GM12892 (cell line): ENCODE measurements around the gene SPHK2.
A peak's percentile ranks its signal among the peaks of the same experiment; 100 is the strongest.

Source experiments
- DNase-seq: peaks from one replicate; pipeline ENCODE4 v3.0.0; 2011; ENCODE audit not compliant: insufficient read length
- FAIRE-seq: peaks from 2 replicates; lab custom pipeline; 2011; peaks lifted over from hg19 to GRCh38; lab: Jason Lieb, UNC
- POLR2A ChIP-seq: IDR thresholded peaks from 2 replicates; pipeline ENCODE4 v1.6.1; 2011; ENCODE audit warnings: low read depth, low read length, control low read depth
- POLR2AphosphoS5 ChIP-seq: IDR thresholded peaks from 2 replicates; pipeline ENCODE4 v1.6.1; 2011; ENCODE audit warnings: low read depth, low read length, control low read depth
- TAF1 ChIP-seq: IDR thresholded peaks from 2 replicates; pipeline ENCODE4 v1.6.1; 2011; ENCODE audit warnings: low read depth, mild to moderate bottlenecking, control low read depth, low read length, borderline replicate concordance

SPHK2 gene

DNA sequence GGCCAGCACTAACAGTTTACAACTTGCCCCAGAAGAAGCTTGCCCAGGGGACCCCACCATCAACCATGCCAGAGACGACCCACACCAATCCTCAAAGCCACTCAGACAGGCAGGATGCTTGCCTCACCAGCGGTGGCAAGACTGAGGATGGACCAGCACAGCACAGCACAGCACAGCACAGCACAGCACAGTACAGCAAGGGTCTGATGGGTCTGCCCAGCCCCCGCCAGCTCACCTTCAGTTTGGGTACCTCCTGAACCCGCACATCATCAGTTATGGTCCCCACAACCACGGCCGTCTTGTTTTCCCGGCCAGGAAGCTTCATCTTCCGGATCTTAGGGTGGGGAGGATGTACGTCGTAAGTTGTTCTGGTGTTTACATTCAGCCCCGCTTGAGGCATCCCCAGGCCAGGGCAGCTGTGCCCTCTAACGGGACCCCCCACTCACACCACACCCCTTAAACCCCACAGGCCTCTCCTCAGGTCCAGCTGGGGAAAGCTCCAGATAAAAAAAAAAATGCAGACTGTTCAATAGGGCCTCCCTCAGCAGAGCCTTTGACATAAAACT, 2.7 kb upstream of the SPHK2 start:
- TF ChIP-seq POLR2AphosphoS5 (no peak; the same call in 1 of the 2 replicates), TAF1 (no peak), POLR2A (no peak)
- DNase-seq = no peak
- FAIRE-seq = no peak

DNA sequence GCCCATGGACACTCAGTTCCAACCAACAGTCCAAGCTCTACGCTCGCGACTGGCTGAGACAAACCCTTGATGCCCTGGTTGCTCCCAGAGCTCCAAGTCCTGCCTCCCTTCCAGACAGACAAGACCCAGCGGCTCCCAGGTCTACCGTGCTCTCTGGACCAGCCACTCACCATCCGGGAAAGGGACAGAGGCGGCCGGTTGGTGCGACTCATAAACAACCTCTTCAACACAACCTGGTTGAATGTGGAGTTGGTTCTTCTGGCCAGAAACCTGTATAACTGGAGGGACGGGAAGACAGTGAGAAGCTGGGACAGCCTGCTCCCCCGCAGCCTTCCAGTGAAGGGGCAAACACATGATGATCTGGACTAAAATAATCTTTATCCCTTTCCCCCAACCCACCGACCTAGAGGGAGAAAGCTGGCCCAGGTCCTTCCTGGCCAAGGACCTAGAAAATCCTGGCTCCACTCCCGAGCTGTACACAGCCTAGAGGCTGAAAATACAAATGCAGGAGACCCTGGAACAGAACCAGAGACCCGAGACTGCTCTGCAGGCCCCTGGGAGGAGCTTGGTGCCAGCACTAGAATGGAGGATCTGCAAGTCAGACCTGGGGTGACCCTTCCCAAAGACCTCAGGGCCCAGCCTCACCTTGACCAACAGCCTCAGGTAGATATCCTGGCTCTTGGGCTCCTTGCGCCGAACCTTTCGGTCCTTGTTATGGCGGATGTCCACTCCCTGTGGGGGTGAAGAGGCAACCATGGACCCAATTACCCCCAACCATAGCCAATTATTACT, 2.0 kb upstream of the SPHK2 start:
- FAIRE-seq = no peak
- no peak for DNase-seq
- TF ChIP-seq POLR2AphosphoS5 (no peak), TAF1 (no peak), POLR2A (no peak)

DNA sequence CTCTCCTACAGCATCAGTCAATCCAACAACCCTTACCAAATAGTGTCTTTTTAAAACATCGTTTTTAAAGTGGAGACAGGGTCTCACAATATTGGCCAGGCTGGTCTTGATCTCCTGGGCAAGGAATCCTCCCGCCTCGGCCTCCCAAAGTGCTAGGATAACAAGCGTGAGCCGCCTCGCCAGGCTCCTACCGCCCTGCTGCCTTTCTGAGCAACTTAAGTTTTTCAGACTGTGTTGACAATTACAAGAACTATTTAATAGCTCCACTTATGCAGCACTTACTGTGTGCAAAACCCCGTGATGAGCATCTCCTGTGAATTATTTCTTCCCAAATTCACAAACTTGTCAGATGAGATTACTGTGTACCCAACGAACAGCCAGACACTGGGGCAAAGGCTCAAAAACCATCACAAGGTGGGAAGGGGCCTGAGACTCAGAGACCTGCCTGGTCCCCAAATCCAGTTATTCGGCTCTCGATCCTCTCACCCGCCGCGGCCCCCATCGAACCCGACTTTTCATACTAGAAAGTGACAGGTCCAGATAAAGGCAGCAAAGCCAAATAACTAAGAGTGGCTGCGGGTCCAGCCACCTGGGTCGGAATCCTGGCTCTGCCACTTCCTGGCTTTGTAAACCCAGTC, 909 bp upstream of the SPHK2 start:
- FAIRE-seq (no peak), DNase-seq (no peak)
- TF ChIP-seq POLR2AphosphoS5 (peak; percentile 31; the same call in 1 of the 2 replicates), POLR2A (no peak)

DNA sequence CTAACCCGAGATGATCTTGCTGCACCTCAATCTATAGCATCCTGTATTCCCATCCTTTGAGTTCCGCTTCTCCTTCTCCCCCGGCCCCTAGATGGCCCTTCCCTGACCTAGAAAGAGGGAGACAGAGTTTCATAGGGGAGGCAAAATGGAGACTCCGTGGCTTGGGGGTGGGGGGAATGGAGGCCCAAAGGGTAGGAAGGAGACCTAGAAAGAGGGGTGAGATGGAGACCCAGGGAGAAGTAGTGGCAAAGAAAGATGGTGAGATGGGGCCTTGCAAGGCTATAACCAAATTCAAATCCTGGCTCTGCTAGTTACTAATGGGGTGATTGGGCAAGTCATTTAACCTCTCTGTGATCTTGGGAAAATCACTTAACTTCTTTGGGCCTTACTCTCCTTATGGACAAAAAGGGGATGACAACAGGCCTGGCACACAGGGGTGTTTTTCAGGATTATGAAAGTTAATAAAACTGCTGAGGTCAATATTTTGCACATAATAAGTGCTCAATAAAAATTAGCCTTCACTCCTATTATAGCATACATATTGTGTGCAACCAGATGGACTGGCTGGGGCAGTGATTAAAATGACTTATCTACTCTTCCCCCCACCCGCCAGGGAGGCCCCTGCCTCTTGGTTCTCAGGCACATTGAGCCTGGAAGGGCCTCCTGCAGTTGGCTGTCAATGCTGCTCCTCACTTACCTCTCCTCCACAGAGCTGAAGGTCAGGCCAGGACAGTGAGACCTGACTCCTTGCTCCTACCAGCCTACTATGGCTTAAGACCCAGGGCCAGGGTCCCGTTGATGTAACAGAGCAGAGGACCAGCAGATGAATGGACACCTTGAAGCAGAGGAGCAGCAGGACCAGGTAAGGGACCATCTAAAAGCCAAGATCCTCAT, 633 bp downstream of the SPHK2 start:
- no peak for DNase-seq
- FAIRE-seq = no peak

DNA sequence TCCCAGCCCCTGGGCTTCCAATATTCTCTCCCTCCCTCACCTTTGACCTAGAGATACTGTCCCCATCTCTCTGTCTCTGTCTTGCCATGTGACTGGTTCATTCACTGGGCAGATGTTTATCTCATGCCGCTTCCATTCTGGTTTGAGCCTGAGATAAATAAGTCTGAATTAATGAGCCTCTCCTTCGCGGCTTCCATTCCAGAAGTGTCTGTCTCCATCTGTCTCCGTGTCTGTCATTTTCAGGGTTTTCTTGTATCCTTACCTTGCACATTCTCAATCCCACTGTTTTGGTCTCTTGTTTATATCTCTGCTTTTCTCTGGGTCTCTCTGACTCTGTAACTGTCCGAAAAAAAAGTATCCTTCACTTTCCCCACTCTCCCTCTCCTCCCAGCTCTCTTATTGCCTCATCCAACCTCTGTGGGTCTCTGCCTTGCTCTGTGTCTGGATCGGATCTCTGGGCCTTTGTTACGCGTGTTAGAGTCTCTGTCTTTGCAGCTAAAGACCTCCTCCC, 4.3 kb downstream of the SPHK2 start:
- TF ChIP-seq POLR2A = no peak
- no peak for TF ChIP-seq POLR2AphosphoS5
- no peak for TF ChIP-seq TAF1
- no peak for DNase-seq
- no peak for FAIRE-seq

More for the DNA sequence above, 633 bp downstream of the SPHK2 start:
- TF ChIP-seq TAF1 = no peak
- no peak for TF ChIP-seq POLR2AphosphoS5
- TF ChIP-seq POLR2A = no peak

DNA sequence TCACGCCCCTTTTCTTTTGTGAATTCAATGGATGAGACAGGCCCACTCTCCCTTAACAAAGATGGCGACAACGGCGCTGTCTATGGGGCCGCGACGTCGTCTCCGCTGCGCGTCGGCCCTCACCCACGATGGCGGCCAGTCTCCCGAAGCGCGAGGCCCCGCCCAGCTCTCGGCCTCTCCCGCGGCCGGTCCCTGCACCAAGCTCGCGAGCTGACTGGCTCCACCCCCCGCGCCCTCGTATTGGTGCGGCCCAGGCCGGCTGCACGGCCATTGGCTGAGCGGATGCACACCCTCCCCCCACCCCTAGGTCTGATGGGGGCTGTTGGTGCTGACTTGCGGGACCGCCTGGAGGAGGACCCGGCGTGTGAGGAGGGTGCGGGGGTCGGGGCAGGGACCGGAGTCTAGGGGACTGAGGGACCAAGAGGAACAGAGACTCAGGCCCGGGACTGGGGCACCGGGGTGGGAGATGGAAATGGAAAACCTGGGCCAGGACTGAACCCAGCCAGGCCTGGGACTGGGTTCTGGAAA, 4.8 kb downstream of the SPHK2 start:
- FAIRE-seq = peak; percentile 98
- DNase-seq = peak; percentile 98
- no peak for TF ChIP-seq TAF1
- no peak; the same call in 1 of the 2 replicates for TF ChIP-seq POLR2A
- TF ChIP-seq POLR2AphosphoS5 = no peak

DNA sequence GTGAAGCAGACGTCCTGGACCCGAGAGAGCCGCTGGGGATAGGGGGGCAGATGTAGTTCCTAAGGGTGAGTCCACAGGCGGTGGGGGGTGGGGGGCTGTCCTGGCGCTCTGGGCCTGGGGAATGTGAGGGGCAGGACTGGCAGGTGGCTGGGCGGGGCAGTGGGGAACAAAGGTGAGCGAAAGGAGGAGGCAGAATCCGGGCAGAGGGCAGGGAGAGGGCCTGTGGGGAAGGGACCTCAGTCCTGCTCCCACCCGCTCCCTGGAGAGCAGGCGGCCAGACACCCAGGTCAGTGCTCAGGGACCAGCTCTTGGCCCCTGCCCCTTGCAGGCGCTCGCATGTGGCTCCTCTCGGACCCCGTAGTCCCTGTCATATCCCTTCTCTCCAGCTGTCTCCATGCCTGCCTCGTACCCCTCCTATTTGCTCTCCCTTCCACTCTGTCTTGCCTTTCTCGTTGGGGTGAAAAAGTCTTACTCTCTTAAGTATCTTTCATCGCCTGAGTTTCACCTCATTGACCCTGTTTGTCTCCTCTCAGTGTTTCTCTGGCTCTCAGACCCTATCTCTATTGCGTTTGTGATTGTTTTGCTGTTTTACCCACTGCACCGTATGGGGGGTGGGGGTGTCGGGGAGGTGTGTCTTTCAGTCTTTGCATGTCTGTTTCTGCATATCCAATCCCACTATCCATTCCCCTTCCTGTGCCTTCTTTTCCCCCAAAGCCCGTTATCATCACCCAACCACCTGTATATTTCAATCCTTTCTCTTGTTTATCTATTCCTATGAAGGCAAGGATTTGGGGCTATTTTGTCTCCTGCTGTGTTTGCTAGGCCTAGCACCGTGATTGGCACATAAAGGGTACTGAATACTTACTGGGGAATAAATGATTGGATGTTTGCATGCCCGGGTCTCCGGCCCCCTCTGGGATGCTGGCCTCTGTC, 5.8 kb downstream of the SPHK2 start:
- DNase-seq = no peak
- FAIRE-seq = no peak
- TF ChIP-seq POLR2A (no peak), POLR2AphosphoS5 (no peak), TAF1 (no peak)

DNA sequence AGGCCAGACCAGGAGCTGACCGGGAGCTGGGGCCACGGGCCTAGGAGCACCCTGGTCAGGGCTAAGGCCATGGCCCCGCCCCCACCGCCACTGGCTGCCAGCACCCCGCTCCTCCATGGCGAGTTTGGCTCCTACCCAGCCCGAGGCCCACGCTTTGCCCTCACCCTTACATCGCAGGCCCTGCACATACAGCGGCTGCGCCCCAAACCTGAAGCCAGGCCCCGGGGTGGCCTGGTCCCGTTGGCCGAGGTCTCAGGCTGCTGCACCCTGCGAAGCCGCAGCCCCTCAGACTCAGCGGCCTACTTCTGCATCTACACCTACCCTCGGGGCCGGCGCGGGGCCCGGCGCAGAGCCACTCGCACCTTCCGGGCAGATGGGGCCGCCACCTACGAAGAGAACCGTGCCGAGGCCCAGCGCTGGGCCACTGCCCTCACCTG, 6.6 kb downstream of the SPHK2 start:
- DNase-seq (no peak), FAIRE-seq (no peak)
- no peak for TF ChIP-seq TAF1
- TF ChIP-seq POLR2AphosphoS5 = no peak
- no peak for TF ChIP-seq POLR2A

DNA sequence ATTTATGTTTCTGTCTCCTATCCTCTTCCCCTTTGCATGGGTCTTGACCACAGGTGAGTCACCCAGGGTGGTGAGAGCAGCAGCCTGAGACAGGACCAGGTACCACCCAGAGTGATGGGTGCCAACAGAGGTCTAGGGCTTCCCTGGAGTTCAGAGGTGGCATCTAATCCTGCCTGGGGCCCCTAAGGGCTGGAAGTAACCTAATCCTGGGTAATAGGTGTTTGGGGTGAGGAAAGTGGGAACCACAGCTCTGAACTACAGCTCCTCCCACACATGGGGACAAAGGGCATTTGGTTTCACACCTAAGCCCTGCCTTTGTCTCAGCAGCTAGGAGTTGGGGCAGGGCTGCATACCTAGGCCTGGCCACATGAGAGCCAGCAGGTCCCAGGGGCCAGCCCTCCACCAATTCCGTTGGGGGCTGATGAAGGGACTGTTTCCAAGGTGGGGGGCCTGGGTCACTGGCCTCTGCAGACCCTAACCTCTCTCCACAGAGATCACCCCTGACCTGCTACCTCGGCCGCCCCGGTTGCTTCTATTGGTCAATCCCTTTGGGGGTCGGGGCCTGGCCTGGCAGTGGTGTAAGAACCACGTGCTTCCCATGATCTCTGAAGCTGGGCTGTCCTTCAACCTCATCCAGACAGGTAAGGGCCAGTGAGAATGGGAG, 8.0 kb downstream of the SPHK2 start:
- no peak for TF ChIP-seq POLR2AphosphoS5
- no peak for TF ChIP-seq TAF1
- no peak; the same call in 1 of the 2 replicates for TF ChIP-seq POLR2A
- no peak for DNase-seq
- FAIRE-seq = no peak

DNA sequence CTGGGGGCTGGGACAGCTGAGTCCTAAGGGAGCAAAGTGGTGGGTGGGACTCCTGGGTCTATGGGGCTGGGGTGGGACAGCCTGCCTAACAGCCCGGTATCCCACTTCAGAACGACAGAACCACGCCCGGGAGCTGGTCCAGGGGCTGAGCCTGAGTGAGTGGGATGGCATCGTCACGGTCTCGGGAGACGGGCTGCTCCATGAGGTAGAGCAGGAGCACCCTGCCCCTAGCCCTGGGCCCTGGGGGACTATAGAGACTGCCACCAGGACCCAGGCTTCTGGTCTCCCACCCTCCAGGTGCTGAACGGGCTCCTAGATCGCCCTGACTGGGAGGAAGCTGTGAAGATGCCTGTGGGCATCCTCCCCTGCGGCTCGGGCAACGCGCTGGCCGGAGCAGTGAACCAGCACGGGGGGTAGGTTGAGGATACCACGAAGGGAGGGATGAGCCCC, 8.6 kb downstream of the SPHK2 start:
- TF ChIP-seq POLR2AphosphoS5 (no peak), POLR2A (no peak), TAF1 (no peak)
- no peak for FAIRE-seq
- no peak for DNase-seq
